ENCODE data around the gene CAST. TPM values are rescaled to one million over a fixed set of nuclear protein-coding genes. Genes with fewer than 3 reads are reported as not detected.

Gene CAST
- total RNA-seq, 5 donors from 2014 or later (not counting 1 experiment from before 2014, with no cell fraction given) = 166 to 238 (median 191) TPM

Other genes with a start within 250 kb of the CAST start
- not detected for gene PCSK1, start 229.1 kb upstream of the CAST start, total RNA-seq
- 100 to 1,000 TPM in 4 of 5 donors, 10 to 100 TPM in 1; 91.6 to 153 (median 122) TPM for gene ERAP1, start 145.6 kb downstream of the CAST start, total RNA-seq
- 100 to 1,000 TPM in 1 of 5 donors, 10 to 100 TPM in 4; 40.4 to 162 (median 71.6) TPM for gene ERAP2, start 214.1 kb downstream of the CAST start, total RNA-seq